GM13977 (cell line): Measurements from ENCODE around the gene TTC28.

Experiments
- DNase-seq: peaks from one replicate; pipeline ENCODE4 v3.0.0; 2012; ENCODE audit warnings: low spot score
- in situ Hi-C: fragments of 300-500 bp; cut with MboI; formaldehyde crosslinking; loops from one replicate; pipeline ENCODE4 v1.12.0; 2022; ENCODE audit warnings: low sequenced_read_pairs, low pct_unique_long_range_greater_than_20kb, mixed read lengths, inconsistent platforms; ENCODE audit not compliant: unreplicated experiment
- TF ChIP-seq, protein P1 (sequence below): IDR thresholded peaks from 2 replicates; pipeline ENCODE4 v1.5.1; 2012; ENCODE audit warnings: mild to moderate bottlenecking, control low read depth; ENCODE audit not compliant: insufficient read depth; ENCODE audit errors: extremely low read depth, missing control alignments

Gene TTC28

GRCh38 chr22:28001171-28001835, 678.3 kb downstream of the TTC28 start:
- in situ Hi-C loops = no loop called here
- TF ChIP-seq, protein P1, sequence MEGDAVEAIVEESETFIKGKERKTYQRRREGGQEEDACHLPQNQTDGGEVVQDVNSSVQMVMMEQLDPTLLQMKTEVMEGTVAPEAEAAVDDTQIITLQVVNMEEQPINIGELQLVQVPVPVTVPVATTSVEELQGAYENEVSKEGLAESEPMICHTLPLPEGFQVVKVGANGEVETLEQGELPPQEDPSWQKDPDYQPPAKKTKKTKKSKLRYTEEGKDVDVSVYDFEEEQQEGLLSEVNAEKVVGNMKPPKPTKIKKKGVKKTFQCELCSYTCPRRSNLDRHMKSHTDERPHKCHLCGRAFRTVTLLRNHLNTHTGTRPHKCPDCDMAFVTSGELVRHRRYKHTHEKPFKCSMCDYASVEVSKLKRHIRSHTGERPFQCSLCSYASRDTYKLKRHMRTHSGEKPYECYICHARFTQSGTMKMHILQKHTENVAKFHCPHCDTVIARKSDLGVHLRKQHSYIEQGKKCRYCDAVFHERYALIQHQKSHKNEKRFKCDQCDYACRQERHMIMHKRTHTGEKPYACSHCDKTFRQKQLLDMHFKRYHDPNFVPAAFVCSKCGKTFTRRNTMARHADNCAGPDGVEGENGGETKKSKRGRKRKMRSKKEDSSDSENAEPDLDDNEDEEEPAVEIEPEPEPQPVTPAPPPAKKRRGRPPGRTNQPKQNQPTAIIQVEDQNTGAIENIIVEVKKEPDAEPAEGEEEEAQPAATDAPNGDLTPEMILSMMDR = no peak
- no peak for DNase-seq

DNA sequence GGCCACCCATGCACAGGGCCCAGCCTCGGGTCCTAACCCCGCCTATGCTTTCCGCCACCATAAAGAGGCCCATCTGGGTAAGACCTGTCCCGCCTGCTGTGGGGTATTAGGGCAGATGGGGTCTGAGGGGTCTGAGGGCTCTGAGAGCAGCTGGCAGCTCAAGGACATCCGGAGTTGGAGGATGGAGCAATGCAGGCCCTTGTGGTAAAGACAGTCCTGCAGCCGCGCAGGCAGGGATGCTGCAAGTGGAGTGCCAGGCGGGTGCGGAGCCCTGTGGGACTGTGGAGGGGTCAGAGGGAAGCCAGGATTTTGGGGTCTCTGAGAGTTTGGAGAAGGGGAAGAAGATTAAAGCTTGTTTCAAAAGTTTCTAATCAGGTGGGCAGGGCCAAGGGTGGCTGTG, 679.3 kb downstream of the TTC28 start:
- DNase-seq = no peak
- in situ Hi-C loops = no loop called here
- TF ChIP-seq, protein P1 = no peak

DNA sequence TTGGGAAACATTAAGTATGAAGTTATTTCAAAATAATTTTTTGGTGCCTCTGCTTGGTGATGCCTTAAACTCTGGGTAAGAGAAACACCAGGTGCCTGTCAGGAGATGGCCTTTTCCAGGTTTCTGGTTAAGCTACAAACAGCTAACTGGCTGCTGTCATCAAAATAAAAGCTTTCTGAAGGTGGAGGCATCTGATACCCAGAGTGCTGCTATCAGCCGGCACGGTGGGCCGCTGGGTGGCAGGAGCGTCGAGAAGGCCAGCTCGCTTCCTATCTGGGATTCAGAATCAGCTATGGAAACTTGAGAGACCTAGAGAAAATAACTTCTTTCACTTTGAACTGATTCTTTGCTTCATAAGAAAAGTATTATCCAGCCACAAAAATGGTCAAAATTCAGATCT, 679.8 kb downstream of the TTC28 start:
- in situ Hi-C loops = no loop called here
- TF ChIP-seq, protein P1 = no peak
- no peak for DNase-seq

- TF ChIP-seq, protein P1 = no peak
- in situ Hi-C loops = no loop called here
- no peak for DNase-seq
These were observed 680.9 kb downstream of the TTC28 start for GRCh38 chr22:27998511-27999410.

- DNase-seq = no peak
- in situ Hi-C loops = no loop called here
- TF ChIP-seq, protein P1 = no peak
These were observed 682.1 kb downstream of the TTC28 start for GRCh38 chr22:27997538-27997937.

DNA sequence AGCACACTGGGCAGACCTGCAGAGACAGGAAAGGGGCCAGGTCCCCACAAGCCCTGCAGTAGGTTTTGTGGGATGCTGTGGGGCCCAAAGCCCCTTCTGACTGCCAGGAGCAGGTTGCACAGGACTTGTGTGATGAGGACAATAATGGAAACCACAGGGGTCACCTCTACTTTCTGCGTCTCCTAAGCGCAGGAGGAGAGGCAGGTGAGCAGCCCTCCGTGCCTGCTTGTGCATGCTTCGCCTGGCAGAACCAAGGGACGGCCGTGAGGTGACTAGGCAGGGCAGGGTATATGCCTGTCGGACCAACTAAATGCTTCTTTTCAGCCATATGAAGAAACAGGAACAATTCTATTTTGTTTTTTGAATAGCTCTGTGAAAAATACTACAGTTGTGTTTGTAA, 682.7 kb downstream of the TTC28 start:
- in situ Hi-C loops = no loop called here
- no peak for DNase-seq
- TF ChIP-seq, protein P1 = no peak
